K562 (cell line): ENCODE data around the gene SAMD14. TPM values are rescaled to one million over a fixed set of nuclear protein-coding genes. Genes with fewer than 3 reads are reported as not detected.

Source experiments
- CEBPG ChIP-seq, 3 experiments: fragments of 200-800 bp in 1 of 3; sonication (Bioruptor generic) in 1 of 3; sonication (generic) in 1 of 3; formaldehyde crosslinking in 1 of 3; IDR thresholded peaks in 2 of 3; conservative IDR thresholded peaks in 1 of 3; 2 replicates each; pipeline versions ENCODE4 v1.6.1 to v1.8.0; 2016 to 2022; ENCODE audit warnings: missing compliant biosample characterization in 2 of 3, missing genetic modification characterization in 2 of 3, mild to moderate bottlenecking in 1 of 3, missing genetic modification reagents in 1 of 3
- EGR1 ChIP-seq: fragments of 450-650 bp; conservative IDR thresholded peaks from 2 replicates; pipeline ENCODE4 v1.6.1; 2017; ENCODE audit warnings: mild to moderate bottlenecking
- EHMT2 ChIP-seq: fragments of 450-650 bp; IDR thresholded peaks from 2 replicates; pipeline ENCODE4 v1.6.1; 2018; ENCODE audit warnings: antibody characterized with exemption
- ELF4 ChIP-seq: fragments of 450-650 bp; formaldehyde crosslinking; IDR thresholded peaks from 2 replicates; pipeline ENCODE4 v1.4.0; 2022; ENCODE audit warnings: missing genetic modification characterization
- ESRRA ChIP-seq: fragments of 450-650 bp; IDR thresholded peaks from 2 replicates; pipeline ENCODE4 v1.6.1; 2014; ENCODE audit warnings: low read depth, mild to moderate bottlenecking, moderate library complexity, borderline replicate concordance
- FOXP1 ChIP-seq: sonication (generic); formaldehyde crosslinking; IDR thresholded peaks from 2 replicates; pipeline ENCODE4 v1.8.0; 2022; ENCODE audit warnings: mild to moderate bottlenecking, missing genetic modification reagents
- KAT7 ChIP-seq: sonication (generic); formaldehyde crosslinking; IDR thresholded peaks from 2 replicates; pipeline ENCODE4 v1.8.0; 2022; ENCODE audit warnings: missing genetic modification reagents, mild to moderate bottlenecking, borderline replicate concordance
- KLF16 ChIP-seq: IDR thresholded peaks from 2 replicates; pipeline ENCODE4 v1.6.1; 2016; ENCODE audit warnings: antibody characterized with exemption
- MEF2A ChIP-seq: IDR thresholded peaks from 2 replicates; pipeline ENCODE4 v1.6.1; 2011; ENCODE audit warnings: low read depth, mild to moderate bottlenecking, low read length, moderate library complexity; ENCODE audit not compliant: control insufficient read depth
- MYNN ChIP-seq, 2 experiments: sonication (generic); formaldehyde crosslinking in 1 of 2; IDR thresholded peaks; 2 replicates each; pipeline versions ENCODE4 v1.5.0 to v1.6.1; 2016 to 2020; ENCODE audit warnings: antibody characterized with exemption in 1 of 2, missing genetic modification reagents in 1 of 2
- NR2C1 ChIP-seq, 2 experiments: fragments of 450-650 bp; IDR thresholded peaks; 2 replicates each; pipeline ENCODE4 v1.6.1; 2017; ENCODE audit warnings: mild to moderate bottlenecking in 2 of 2, antibody characterized with exemption in 1 of 2, inconsistent platforms in 1 of 2, missing compliant biosample characterization in 1 of 2, missing genetic modification characterization in 1 of 2
- NR2C2 ChIP-seq, 2 experiments: fragments of 200-800 bp in 1 of 2; sonication (Bioruptor generic) in 1 of 2; sonication (generic) in 1 of 2; formaldehyde crosslinking in 1 of 2; IDR thresholded peaks; 2 replicates each; pipeline versions ENCODE4 v1.6.1 to v1.8.0; 2016 to 2022; ENCODE audit warnings: mild to moderate bottlenecking in 1 of 2, missing compliant biosample characterization in 1 of 2, missing genetic modification characterization in 1 of 2, missing genetic modification reagents in 1 of 2
- SMAD1 ChIP-seq: fragments of 150-350 bp; IDR thresholded peaks from 2 replicates; pipeline ENCODE4 v1.6.1; 2014; ENCODE audit warnings: low read length, low read depth; ENCODE audit not compliant: partially characterized antibody
- SNIP1 ChIP-seq: fragments of 450-650 bp; IDR thresholded peaks from 2 replicates; pipeline ENCODE4 v1.7.1; 2017; ENCODE audit warnings: low read depth, mild to moderate bottlenecking
- SRSF1 ChIP-seq: fragments of 200-400 bp; formaldehyde crosslinking; IDR thresholded peaks from 2 replicates; pipeline ENCODE4 v1.6.1; 2017; ENCODE audit warnings: mild to moderate bottlenecking, low read depth, low read length, moderate library complexity
- SRSF3 ChIP-seq: fragments of 200-400 bp; formaldehyde crosslinking; IDR thresholded peaks from 2 replicates; pipeline ENCODE4 v1.6.1; 2016; ENCODE audit warnings: mild to moderate bottlenecking, low read length, moderate library complexity; ENCODE audit not compliant: insufficient read depth
- TEAD4 ChIP-seq, 2 experiments: sonication (generic) in 1 of 2; formaldehyde crosslinking in 1 of 2; IDR thresholded peaks; 2 replicates each; pipeline versions ENCODE4 v1.6.1 to v1.8.0; 2012 to 2022; ENCODE audit warnings: borderline replicate concordance in 1 of 2, inconsistent platforms in 1 of 2, low read length in 1 of 2, mild to moderate bottlenecking in 1 of 2, missing genetic modification reagents in 1 of 2
- ZNF124 ChIP-seq: sonication (generic); formaldehyde crosslinking; IDR thresholded peaks from 2 replicates; pipeline ENCODE4 v1.8.1; 2022; ENCODE audit warnings: missing genetic modification reagents
- ZNF24 ChIP-seq: fragments of 450-650 bp; IDR thresholded peaks from 2 replicates; pipeline ENCODE4 v1.6.1; 2016
- polyA plus RNA-seq, 8 experiments: library from polyadenylated mRNA; depleted of rRNA in 4 of 8; stranded (reverse) in 5 of 8; unstranded in 3 of 8; fragments of >200 nt; fragmentation: Nextera tagmentation in 2 of 8; fragmentation: Illumina TruSeq in 1 of 8; extraction: Ambion mirVana in 2 of 8; extraction: Trizol in 1 of 8; gene quantifications; 2 replicates each; pipeline versions ENCODE4 v1.2.1 to v1.2.3, GENCODE V29; 2011 to 2014; ENCODE audit warnings: inconsistent platforms in 1 of 8, missing spikeins in 1 of 8
- total RNA-seq, 7 experiments: library from RNA; depleted of rRNA in 6 of 7; stranded (reverse); fragments of >200 nt in 6 of 7; fragmentation: Illumina TruSeq in 2 of 7; extraction: Trizol in 2 of 7; gene quantifications; 2 replicates each; pipeline versions ENCODE4 v1.2.1 to v1.2.3, GENCODE V29; 2011 to 2021; ENCODE audit warnings: low replicate concordance in 1 of 7
- TF ChIP-seq, protein P1 (sequence below): IDR thresholded peaks from 2 replicates; pipeline ENCODE4 v1.6.1; 2011; ENCODE audit warnings: borderline replicate concordance, low read depth, mild to moderate bottlenecking, moderate library complexity, low read length; ENCODE audit not compliant: insufficient read depth, poor library complexity, severe bottlenecking
- TF ChIP-seq, protein P2 (sequence below): IDR thresholded peaks from 2 replicates; pipeline ENCODE4 v1.6.1; 2016; ENCODE audit warnings: missing genetic modification characterization, missing compliant biosample characterization
- TF ChIP-seq, protein P3 (sequence below): sonication (generic); formaldehyde crosslinking; IDR thresholded peaks from 2 replicates; pipeline ENCODE4 v1.8.1; 2022; ENCODE audit warnings: missing genetic modification reagents

Gene SAMD14
- total and polyA plus RNA-seq, 9 of the 15 experiments (the other 6 are each of a cell fraction or from before 2014, with no cell fraction given), result 0.04 to 0.07 TPM; not detected in 7

DNA sequence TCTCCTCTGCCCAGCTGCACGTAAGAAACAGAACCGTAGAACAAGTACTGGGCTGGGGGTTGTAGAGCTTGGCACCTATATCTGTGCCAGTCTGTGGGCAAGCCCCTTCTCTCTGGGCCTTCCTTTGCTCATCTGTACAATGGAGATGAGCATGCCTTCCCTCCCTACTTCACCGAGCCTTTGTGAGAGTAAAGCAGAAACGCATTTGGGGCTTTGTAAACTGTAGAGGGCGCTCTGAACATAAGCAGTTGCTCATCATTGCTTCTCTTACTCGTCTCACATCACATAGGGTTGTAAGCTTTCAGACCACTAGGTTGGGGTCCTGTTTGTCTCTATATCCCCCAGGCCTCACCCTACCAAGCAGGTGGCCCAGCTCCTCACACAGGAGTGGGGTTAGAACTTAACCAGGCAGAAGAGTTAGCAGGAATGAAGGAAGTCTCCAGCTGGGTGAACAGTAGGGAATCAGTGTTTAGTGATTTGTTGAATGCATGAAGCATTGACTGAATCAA, 15.1 kb downstream of the SAMD14 start (continued):
- TF ChIP-seq KLF16, result no peak
- no peak for TF ChIP-seq SRSF1
- no peak for TF ChIP-seq NR2C1 (IDR thresholded peaks at IDR 0.05)
- TF ChIP-seq NR2C1 (tag; IDR thresholded peaks at IDR 0.05), result no peak
- TF ChIP-seq, protein P1, sequence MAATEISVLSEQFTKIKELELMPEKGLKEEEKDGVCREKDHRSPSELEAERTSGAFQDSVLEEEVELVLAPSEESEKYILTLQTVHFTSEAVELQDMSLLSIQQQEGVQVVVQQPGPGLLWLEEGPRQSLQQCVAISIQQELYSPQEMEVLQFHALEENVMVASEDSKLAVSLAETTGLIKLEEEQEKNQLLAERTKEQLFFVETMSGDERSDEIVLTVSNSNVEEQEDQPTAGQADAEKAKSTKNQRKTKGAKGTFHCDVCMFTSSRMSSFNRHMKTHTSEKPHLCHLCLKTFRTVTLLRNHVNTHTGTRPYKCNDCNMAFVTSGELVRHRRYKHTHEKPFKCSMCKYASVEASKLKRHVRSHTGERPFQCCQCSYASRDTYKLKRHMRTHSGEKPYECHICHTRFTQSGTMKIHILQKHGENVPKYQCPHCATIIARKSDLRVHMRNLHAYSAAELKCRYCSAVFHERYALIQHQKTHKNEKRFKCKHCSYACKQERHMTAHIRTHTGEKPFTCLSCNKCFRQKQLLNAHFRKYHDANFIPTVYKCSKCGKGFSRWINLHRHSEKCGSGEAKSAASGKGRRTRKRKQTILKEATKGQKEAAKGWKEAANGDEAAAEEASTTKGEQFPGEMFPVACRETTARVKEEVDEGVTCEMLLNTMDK, result peak; percentile 33
- no peak for TF ChIP-seq KAT7 (CRISPR knock-in tag)
- TF ChIP-seq, protein P2, sequence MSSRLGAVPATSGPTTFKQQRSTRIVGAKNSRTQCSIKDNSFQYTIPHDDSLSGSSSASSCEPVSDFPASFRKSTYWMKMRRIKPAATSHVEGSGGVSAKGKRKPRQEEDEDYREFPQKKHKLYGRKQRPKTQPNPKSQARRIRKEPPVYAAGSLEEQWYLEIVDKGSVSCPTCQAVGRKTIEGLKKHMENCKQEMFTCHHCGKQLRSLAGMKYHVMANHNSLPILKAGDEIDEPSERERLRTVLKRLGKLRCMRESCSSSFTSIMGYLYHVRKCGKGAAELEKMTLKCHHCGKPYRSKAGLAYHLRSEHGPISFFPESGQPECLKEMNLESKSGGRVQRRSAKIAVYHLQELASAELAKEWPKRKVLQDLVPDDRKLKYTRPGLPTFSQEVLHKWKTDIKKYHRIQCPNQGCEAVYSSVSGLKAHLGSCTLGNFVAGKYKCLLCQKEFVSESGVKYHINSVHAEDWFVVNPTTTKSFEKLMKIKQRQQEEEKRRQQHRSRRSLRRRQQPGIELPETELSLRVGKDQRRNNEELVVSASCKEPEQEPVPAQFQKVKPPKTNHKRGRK (tag), result no peak
- TF ChIP-seq MYNN (IDR thresholded peaks at IDR 0.05), result no peak
- no peak for TF ChIP-seq MYNN (CRISPR knock-in tag; IDR thresholded peaks at IDR 0.05)
- TF ChIP-seq NR2C2 (CRISPR knock-in tag; IDR thresholded peaks at IDR 0.05), result no peak
- TF ChIP-seq NR2C2 (tag; IDR thresholded peaks at IDR 0.05), result no peak
- TF ChIP-seq, protein P3, sequence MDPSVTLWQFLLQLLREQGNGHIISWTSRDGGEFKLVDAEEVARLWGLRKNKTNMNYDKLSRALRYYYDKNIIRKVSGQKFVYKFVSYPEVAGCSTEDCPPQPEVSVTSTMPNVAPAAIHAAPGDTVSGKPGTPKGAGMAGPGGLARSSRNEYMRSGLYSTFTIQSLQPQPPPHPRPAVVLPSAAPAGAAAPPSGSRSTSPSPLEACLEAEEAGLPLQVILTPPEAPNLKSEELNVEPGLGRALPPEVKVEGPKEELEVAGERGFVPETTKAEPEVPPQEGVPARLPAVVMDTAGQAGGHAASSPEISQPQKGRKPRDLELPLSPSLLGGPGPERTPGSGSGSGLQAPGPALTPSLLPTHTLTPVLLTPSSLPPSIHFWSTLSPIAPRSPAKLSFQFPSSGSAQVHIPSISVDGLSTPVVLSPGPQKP (CRISPR knock-in tag), result no peak
- TF ChIP-seq TEAD4 (IDR thresholded peaks at IDR 0.05; ENCODE audit: low read length), result no peak
- TF ChIP-seq TEAD4 (CRISPR knock-in tag; IDR thresholded peaks at IDR 0.05; ENCODE audit: borderline replicate concordance), result 0 out of 2 replicates have a peak, but pooled peaks have one; percentile 40
- TF ChIP-seq ELF4, result no peak
- TF ChIP-seq ZNF24, result peak; percentile 29; the same call in 1 of the 2 replicates
- TF ChIP-seq MEF2A, result no peak
- TF ChIP-seq EGR1, result no peak
- TF ChIP-seq SNIP1, result no peak
- TF ChIP-seq ESRRA, result 0 out of 2 replicates have a peak, but pooled peaks have one; percentile 24
- no peak for TF ChIP-seq SRSF3
- TF ChIP-seq EHMT2, result no peak
- no peak for TF ChIP-seq SMAD1
- TF ChIP-seq ZNF124 (CRISPR knock-in tag), result no peak
- 0 out of 2 replicates have a peak, but pooled peaks have one; percentile 28 for TF ChIP-seq FOXP1 (CRISPR knock-in tag)
- TF ChIP-seq CEBPG (CRISPR knock-in tag; IDR thresholded peaks at IDR 0.05), result peak; percentile 36; the same call in 1 of the 2 replicates
- no peak for TF ChIP-seq CEBPG (tag; conservative IDR thresholded peaks at IDR 0.05 in 1 of 2, IDR thresholded peaks at IDR 0.05 in 1 of 2)
